Keratinocyte (primary cell): ENCODE results near the gene ROPN1B. TPM values are rescaled to one million over a fixed set of nuclear protein-coding genes. Genes with fewer than 3 reads are reported as not detected.

ENCODE experiments used
- DNase-seq: peaks from one replicate; pipeline ENCODE4 v3.0.0-alpha.2; 2011; ENCODE audit warnings: low read depth, missing footprints, low spot score
- FAIRE-seq: peaks from 2 replicates; lab custom pipeline; 2011; peaks lifted over from hg19 to GRCh38; lab: Jason Lieb, UNC
- H2AFZ ChIP-seq: 2 replicates; pipeline ENCODE4 v1.6.0; 2012; ENCODE audit warnings: low read length, control low read depth, inconsistent platforms; ENCODE audit not compliant: control insufficient read depth
- H3K27ac ChIP-seq: 2 replicates; pipeline ENCODE4 v1.5.1; 2011; ENCODE audit warnings: low read length; ENCODE audit not compliant: control insufficient read depth, insufficient read depth
- H3K27me3 ChIP-seq: 3 replicates; pipeline ENCODE4 v1.6.0; 2011; ENCODE audit warnings: low read length; ENCODE audit not compliant: control insufficient read depth, insufficient read depth; ENCODE audit errors: extremely low read depth
- H3K36me3 ChIP-seq, 2 experiments: 2 replicates in 1 of 2; 3 replicates in 1 of 2; pipeline ENCODE4 v1.5.1; 2011; ENCODE audit warnings: low read length in 2 of 2, mild to moderate bottlenecking in 1 of 2; ENCODE audit not compliant: control insufficient read depth in 2 of 2, insufficient read depth in 2 of 2; ENCODE audit errors: extremely low read depth in 1 of 2
- H3K4me1 ChIP-seq: 3 replicates; pipeline ENCODE4 v1.5.1; 2011; ENCODE audit warnings: low read length; ENCODE audit not compliant: control insufficient read depth, insufficient read depth; ENCODE audit errors: extremely low read depth
- H3K4me2 ChIP-seq: 3 replicates; pipeline ENCODE4 v1.6.0; 2011; ENCODE audit warnings: low read depth, low read length; ENCODE audit not compliant: control insufficient read depth, insufficient read depth; ENCODE audit errors: extremely low read depth
- H3K4me3 ChIP-seq, 3 experiments: fragments of 200-600 bp in 1 of 3; sonication (generic) in 1 of 3; 2 replicates in 2 of 3; 3 replicates in 1 of 3; pipeline ENCODE4 v1.5.1; 2011 to 2016; ENCODE audit warnings: low read length in 3 of 3, mild to moderate bottlenecking in 3 of 3, control low read depth in 2 of 3, inconsistent platforms in 1 of 3, low read depth in 1 of 3, mixed read lengths in 1 of 3, mixed run types in 1 of 3, moderate library complexity in 1 of 3; ENCODE audit not compliant: control insufficient read depth in 2 of 3, insufficient read depth in 2 of 3; ENCODE audit errors: extremely low read depth in 1 of 3
- H3K79me2 ChIP-seq: 2 replicates; pipeline ENCODE4 v1.6.0; 2012; ENCODE audit warnings: low read length; ENCODE audit not compliant: control insufficient read depth, insufficient read depth
- H3K9ac ChIP-seq: 3 replicates; pipeline ENCODE4 v1.6.0; 2011; ENCODE audit warnings: low read length; ENCODE audit not compliant: control insufficient read depth, insufficient read depth; ENCODE audit errors: extremely low read depth
- H3K9me1 ChIP-seq: 3 replicates; pipeline ENCODE4 v1.6.0; 2011; ENCODE audit warnings: low read length; ENCODE audit not compliant: control insufficient read depth, insufficient read depth; ENCODE audit errors: extremely low read depth
- H3K9me3 ChIP-seq: 2 replicates; pipeline ENCODE4 v1.5.1; 2012; ENCODE audit warnings: low read depth, low read length; ENCODE audit not compliant: control insufficient read depth
- H4K20me1 ChIP-seq: 3 replicates; pipeline ENCODE4 v1.6.0; 2011; ENCODE audit warnings: low read length; ENCODE audit not compliant: control insufficient read depth, insufficient read depth; ENCODE audit errors: extremely low read depth
- EZH2 ChIP-seq: IDR thresholded peaks from one replicate; pipeline ENCODE4 v1.6.1; 2012; ENCODE audit warnings: inconsistent platforms, mild to moderate bottlenecking, low read length, moderate library complexity
- dilution Hi-C: fragments of 300-500 bp; cut with MboI; formaldehyde crosslinking; loops from one replicate; pipeline ENCODE4 v1.7.0; 2020; ENCODE audit warnings: low sequenced_read_pairs; ENCODE audit not compliant: extremely low pct_ligation_motif_present
- polyA plus RNA-seq, 5 experiments: library from polyadenylated mRNA; depleted of rRNA in 3 of 5; stranded (reverse) in 3 of 5; stranded (forward) in 1 of 5; unstranded in 1 of 5; fragments of >200 nt; gene quantifications; 1 replicate in 1 of 5; 2 replicates in 3 of 5; 3 replicates in 1 of 5; pipeline versions ENCODE4 v1.2.1 to v1.2.3, GENCODE V29; 2011 to 2012; ENCODE audit warnings: missing spikeins in 2 of 5, low read depth in 1 of 5, low replicate concordance in 1 of 5
- TF ChIP-seq, protein P1 (sequence below), 3 experiments: IDR thresholded peaks in 1 of 3; conservative IDR thresholded peaks in 1 of 3; optimal IDR thresholded peaks in 1 of 3; 2 replicates in 2 of 3; 3 replicates in 1 of 3; pipeline versions ENCODE3 to v1.5.1; 2011; ENCODE audit warnings: low read length in 3 of 3, mild to moderate bottlenecking in 3 of 3, moderate library complexity in 2 of 3, control low read depth in 1 of 3, inconsistent platforms in 1 of 3; ENCODE audit not compliant: insufficient read depth in 2 of 3; ENCODE audit errors: extremely low read depth in 1 of 3

ROPN1B gene
- polyA plus RNA-seq, 1 donor (not counting 4 experiments of a cell fraction or from before 2014, with no cell fraction given), result 0.14 TPM

- DNase-seq (no peak), FAIRE-seq (no peak)
- dilution Hi-C loops, result no loop called here
- Histone ChIP-seq H3K9me1 (no peaks in the 10 kb centered on the region), H3K4me2 (no peak overlapping the region), H3K4me3 (no peak overlapping the region), H4K20me1 (no peaks in the 10 kb centered on the region), H3K36me3 (peaks cover 2 to 10% of the 10 kb centered on the region in 2 experiments), H3K4me1 (no peaks in the 10 kb centered on the region), H3K9ac (no peak overlapping the region), H3K79me2 (no peaks in the 10 kb centered on the region), H3K27ac (no peak overlapping the region), H2AFZ (no peak overlapping the region), H3K27me3 (no peaks in the 10 kb centered on the region), H3K9me3 (peaks cover 4% of the 10 kb centered on the region)
- no peak for TF ChIP-seq EZH2
- TF ChIP-seq, protein P1, sequence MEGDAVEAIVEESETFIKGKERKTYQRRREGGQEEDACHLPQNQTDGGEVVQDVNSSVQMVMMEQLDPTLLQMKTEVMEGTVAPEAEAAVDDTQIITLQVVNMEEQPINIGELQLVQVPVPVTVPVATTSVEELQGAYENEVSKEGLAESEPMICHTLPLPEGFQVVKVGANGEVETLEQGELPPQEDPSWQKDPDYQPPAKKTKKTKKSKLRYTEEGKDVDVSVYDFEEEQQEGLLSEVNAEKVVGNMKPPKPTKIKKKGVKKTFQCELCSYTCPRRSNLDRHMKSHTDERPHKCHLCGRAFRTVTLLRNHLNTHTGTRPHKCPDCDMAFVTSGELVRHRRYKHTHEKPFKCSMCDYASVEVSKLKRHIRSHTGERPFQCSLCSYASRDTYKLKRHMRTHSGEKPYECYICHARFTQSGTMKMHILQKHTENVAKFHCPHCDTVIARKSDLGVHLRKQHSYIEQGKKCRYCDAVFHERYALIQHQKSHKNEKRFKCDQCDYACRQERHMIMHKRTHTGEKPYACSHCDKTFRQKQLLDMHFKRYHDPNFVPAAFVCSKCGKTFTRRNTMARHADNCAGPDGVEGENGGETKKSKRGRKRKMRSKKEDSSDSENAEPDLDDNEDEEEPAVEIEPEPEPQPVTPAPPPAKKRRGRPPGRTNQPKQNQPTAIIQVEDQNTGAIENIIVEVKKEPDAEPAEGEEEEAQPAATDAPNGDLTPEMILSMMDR (optimal IDR thresholded peaks at IDR 0.05 in 1 of 3, IDR thresholded peaks at IDR 0.05 in 1 of 3, conservative IDR thresholded peaks at IDR 0.05 in 1 of 3; ENCODE audit: extremely low read depth in 1 of 3, insufficient read depth in 2 of 3, low read length in 3 of 3), result no peak
Measured at GRCh38 chr3:126028096-126028495, 59.1 kb downstream of the ROPN1B start.

GRCh38 chr3:126029241-126029640 lies 60.3 kb downstream of the ROPN1B start:
- no peaks in the 10 kb centered on the region for H3K27me3 ChIP-seq
- H3K79me2 ChIP-seq, result no peaks in the 10 kb centered on the region
- TF ChIP-seq EZH2, result no peak
- TF ChIP-seq, protein P1 (optimal IDR thresholded peaks at IDR 0.05 in 1 of 3, IDR thresholded peaks at IDR 0.05 in 1 of 3, conservative IDR thresholded peaks at IDR 0.05 in 1 of 3; ENCODE audit: extremely low read depth in 1 of 3, insufficient read depth in 2 of 3, low read length in 3 of 3), result no peak
- FAIRE-seq (no peak), DNase-seq (no peak)
- no peaks in the 10 kb centered on the region for H4K20me1 ChIP-seq
- no peak overlapping the region for H3K4me3 ChIP-seq
- peaks cover 4% of the 10 kb centered on the region for H3K9me3 ChIP-seq
- no peaks in the 10 kb centered on the region for H3K4me1 ChIP-seq
- H3K36me3 ChIP-seq, result peaks cover 2 to 10% of the 10 kb centered on the region in 2 experiments
- no peak overlapping the region for H3K9ac ChIP-seq
- dilution Hi-C loops, result no loop called here
- H3K4me2 ChIP-seq, result no peak overlapping the region
- no peak overlapping the region for H2AFZ ChIP-seq
- H3K9me1 ChIP-seq, result no peaks in the 10 kb centered on the region
- no peak overlapping the region for H3K27ac ChIP-seq
